PC-9 (cell line): Measurements from ENCODE around the gene CAB39L. TPM values are rescaled to one million over a fixed set of nuclear protein-coding genes. Genes with fewer than 3 reads are reported as not detected.

Source experiments
- BruUV-seq: library from RNA; stranded (reverse); fragments of 400-500 nt; replicated peaks from 2 replicates; lab custom pipeline; 2021; lab: Mats Ljungman, UMichigan
- CTCF ChIA-PET: fragments of 300-600 bp; sonication (Branson Sonifier 250); formaldehyde crosslinking; loops from one replicate; lab custom pipeline; 2022; ENCODE audit warnings: antibody characterized with exemption; lab: Charles Lee
- POLR2A ChIA-PET: fragments of 300-600 bp; sonication (Branson Sonifier 250); formaldehyde crosslinking; loops from one replicate; lab custom pipeline; 2022; ENCODE audit warnings: antibody characterized with exemption; ENCODE audit not compliant: unreplicated experiment; lab: Charles Lee
- DNase-seq, 2 experiments: peaks; one replicate each; pipeline versions ENCODE4 v3.0.0 to v3.0.0-alpha.2; 2015 to 2022; ENCODE audit warnings: mixed read lengths in 1 of 2
- H2AFZ ChIP-seq: fragments of 200-600 bp; sonication (generic); 2 replicates; pipeline ENCODE4 v1.8.1; 2017; ENCODE audit warnings: antibody characterized with exemption
- H3F3A ChIP-seq: fragments of 200-600 bp; sonication (generic); 2 replicates; pipeline ENCODE4 v1.8.1; 2017; ENCODE audit warnings: antibody characterized with exemption, mild to moderate bottlenecking, low read depth; ENCODE audit not compliant: insufficient read depth
- H3K27ac ChIP-seq: fragments of 200-600 bp; sonication (generic); 2 replicates; pipeline ENCODE4 v1.6.1; 2016; ENCODE audit warnings: mixed run types
- H3K27me3 ChIP-seq: fragments of 200-600 bp; sonication (generic); 2 replicates; pipeline ENCODE4 v1.6.1; 2016; ENCODE audit warnings: low read depth, mixed run types; ENCODE audit not compliant: insufficient read depth
- H3K36me3 ChIP-seq: fragments of 200-600 bp; sonication (generic); 2 replicates; pipeline ENCODE4 v1.6.1; 2016; ENCODE audit warnings: low read depth, mixed run types
- H3K4me1 ChIP-seq: fragments of 200-600 bp; sonication (generic); replicated peaks from 2 replicates; pipeline ENCODE4 v1.6.1; 2016; ENCODE audit warnings: mixed run types; ENCODE audit not compliant: insufficient read depth
- H3K4me2 ChIP-seq: fragments of 200-600 bp; sonication (generic); 2 replicates; pipeline ENCODE4 v1.6.1; 2017; ENCODE audit warnings: mixed run types
- H3K4me3 ChIP-seq: fragments of 200-600 bp; sonication (generic); 2 replicates; pipeline ENCODE4 v1.6.1; 2016; ENCODE audit warnings: mixed run types
- H3K79me2 ChIP-seq: fragments of 200-600 bp; sonication (generic); 2 replicates; pipeline ENCODE4 v1.6.1; 2017; ENCODE audit warnings: low read depth, mixed run types
- H3K9me2 ChIP-seq: fragments of 200-600 bp; sonication (generic); 2 replicates; pipeline ENCODE4 v1.8.1; 2017; ENCODE audit warnings: mild to moderate bottlenecking; ENCODE audit not compliant: insufficient read depth
- H3K9me3 ChIP-seq: fragments of 200-600 bp; sonication (generic); 2 replicates; pipeline ENCODE4 v1.8.1; 2016; ENCODE audit warnings: low read depth; ENCODE audit not compliant: insufficient read depth
- H4K20me1 ChIP-seq: fragments of 200-600 bp; sonication (generic); 2 replicates; pipeline ENCODE4 v1.8.1; 2017; ENCODE audit not compliant: insufficient read depth
- CTCF ChIP-seq: fragments of 200-600 bp; sonication (generic); conservative IDR thresholded peaks from 2 replicates; pipeline ENCODE4 v1.6.1; 2017; ENCODE audit warnings: mixed run types, antibody characterized with exemption, mild to moderate bottlenecking, moderate library complexity
- EZH2 ChIP-seq: fragments of 200-600 bp; sonication (generic); IDR thresholded peaks from 2 replicates; pipeline ENCODE4 v1.8.0; 2017; ENCODE audit warnings: antibody characterized with exemption, low read depth
- intact Hi-C: fragments of 100-400 bp; cut with micrococcal nuclease; formaldehyde crosslinking; loops from one replicate; pipeline ENCODE4 v1.10.0; 2022; ENCODE audit not compliant: unreplicated experiment
- total RNA-seq: library from RNA; stranded (reverse); gene quantifications from 2 replicates; pipeline ENCODE4 v1.2.3, GENCODE V29; 2021

CAB39L gene
- total RNA-seq, 1 experiment from 2014 or later: 10.7 TPM

- Histone ChIP-seq H3K36me3 (no peaks in the 10 kb centered on the region), H3F3A (no peaks in the 10 kb centered on the region), H3K79me2 (no peaks in the 10 kb centered on the region), H2AFZ (no peak overlapping the region), H3K27ac (no peak overlapping the region), H3K27me3 (no peaks in the 10 kb centered on the region), H3K4me1 (no peaks in the 10 kb centered on the region), H3K9me3 (no peaks in the 10 kb centered on the region), H3K4me2 (no peak overlapping the region), H3K9me2 (no peaks in the 10 kb centered on the region), H4K20me1 (no peaks in the 10 kb centered on the region), H3K4me3 (no peak overlapping the region)
- intact Hi-C loops: loop anchor here (1.0 kb wide), 2 partner anchors 136 to 170 kb away; no protein-coding TSS in a partner anchor
- BruUV-seq: no TSS peak
- ChIA-PET CTCF (no interaction called here), POLR2A (no interaction called here)
- no peak for DNase-seq
- peak; percentile 51; the same call in 1 of the 2 replicates for TF ChIP-seq CTCF
- TF ChIP-seq EZH2: no peak
Measured at GRCh38 chr13:49436890-49437289, 7.0 kb downstream of the CAB39L start.

- H3K27me3 ChIP-seq: no peaks in the 10 kb centered on the region
- TF ChIP-seq EZH2 (no peak), CTCF (no peak)
- ChIA-PET CTCF (interaction anchor here (0.6 kb wide), 7 partner anchors 34 to 392 kb away, joined by 3 to 11 read pairs (median 4); no protein-coding TSS in a partner anchor), POLR2A (interaction anchor here (0.6 kb wide), 1 partner anchor 1274 kb away, joined by 3 read pairs; no protein-coding TSS in a partner anchor)
- no peaks in the 10 kb centered on the region for H3F3A ChIP-seq
- H3K36me3 ChIP-seq: no peaks in the 10 kb centered on the region
- no peak for DNase-seq
- H3K9me2 ChIP-seq: no peaks in the 10 kb centered on the region
- H2AFZ ChIP-seq: no peak overlapping the region
- no peak overlapping the region for H3K4me3 ChIP-seq
- no peaks in the 10 kb centered on the region for H4K20me1 ChIP-seq
- no peaks in the 10 kb centered on the region for H3K4me1 ChIP-seq
- no TSS peak for BruUV-seq
- intact Hi-C loops: no loop called here
- H3K9me3 ChIP-seq: no peaks in the 10 kb centered on the region
- H3K4me2 ChIP-seq: no peak overlapping the region
- H3K27ac ChIP-seq: no peak overlapping the region
- no peaks in the 10 kb centered on the region for H3K79me2 ChIP-seq
Measured at GRCh38 chr13:49435992-49436391, 7.9 kb downstream of the CAB39L start.

- Histone ChIP-seq H2AFZ (no peak overlapping the region), H3K4me3 (no peak overlapping the region), H3K9me2 (no peaks in the 10 kb centered on the region), H3F3A (no peaks in the 10 kb centered on the region), H4K20me1 (no peaks in the 10 kb centered on the region), H3K27me3 (no peaks in the 10 kb centered on the region), H3K4me1 (no peaks in the 10 kb centered on the region), H3K36me3 (no peaks in the 10 kb centered on the region), H3K9me3 (no peaks in the 10 kb centered on the region), H3K79me2 (no peaks in the 10 kb centered on the region), H3K27ac (no peak overlapping the region), H3K4me2 (no peak overlapping the region)
- ChIA-PET CTCF (no interaction called here), POLR2A (no interaction called here)
- no peak for DNase-seq
- intact Hi-C loops: no loop called here
- TF ChIP-seq CTCF (no peak), EZH2 (no peak)
- BruUV-seq: no TSS peak
Measured at GRCh38 chr13:49429121-49429520, 14.7 kb downstream of the CAB39L start.
